GM21515 (cell line): ENCODE results near the gene PRKAR1A.
"Not testable (repeated sequence)": the region's sequence is repeated elsewhere in the genome, so short reads cannot be mapped to it uniquely, and the experiment has no call there.

Experiments used
- ATAC-seq: cut with Tn5 transposase; IDR thresholded peaks from one replicate; pipeline ENCODE4 v1.9.1; 2021; ENCODE audit not compliant: unreplicated experiment

PRKAR1A gene

DNA sequence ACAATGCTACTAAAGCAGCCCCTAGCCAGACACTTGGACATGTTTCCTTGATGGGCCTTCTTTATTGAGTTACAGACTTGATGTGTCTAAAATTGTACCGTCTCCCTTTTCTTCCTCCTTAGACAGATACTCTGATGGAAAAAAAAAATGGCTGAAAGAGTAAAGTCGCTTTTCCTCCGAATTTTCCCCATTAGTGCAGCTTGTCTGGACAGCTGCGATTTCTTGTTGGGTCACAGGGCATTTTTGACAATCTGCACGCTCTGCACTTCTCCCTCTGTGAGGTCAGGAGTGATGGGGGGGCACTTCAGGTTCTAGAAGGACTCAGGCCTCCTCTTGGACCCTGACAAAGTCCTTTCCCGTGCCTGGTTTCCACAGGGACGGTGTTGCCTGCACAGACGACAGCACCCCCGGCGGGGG lies 968 bp upstream of the PRKAR1A start:
- ATAC-seq = no peak

DNA sequence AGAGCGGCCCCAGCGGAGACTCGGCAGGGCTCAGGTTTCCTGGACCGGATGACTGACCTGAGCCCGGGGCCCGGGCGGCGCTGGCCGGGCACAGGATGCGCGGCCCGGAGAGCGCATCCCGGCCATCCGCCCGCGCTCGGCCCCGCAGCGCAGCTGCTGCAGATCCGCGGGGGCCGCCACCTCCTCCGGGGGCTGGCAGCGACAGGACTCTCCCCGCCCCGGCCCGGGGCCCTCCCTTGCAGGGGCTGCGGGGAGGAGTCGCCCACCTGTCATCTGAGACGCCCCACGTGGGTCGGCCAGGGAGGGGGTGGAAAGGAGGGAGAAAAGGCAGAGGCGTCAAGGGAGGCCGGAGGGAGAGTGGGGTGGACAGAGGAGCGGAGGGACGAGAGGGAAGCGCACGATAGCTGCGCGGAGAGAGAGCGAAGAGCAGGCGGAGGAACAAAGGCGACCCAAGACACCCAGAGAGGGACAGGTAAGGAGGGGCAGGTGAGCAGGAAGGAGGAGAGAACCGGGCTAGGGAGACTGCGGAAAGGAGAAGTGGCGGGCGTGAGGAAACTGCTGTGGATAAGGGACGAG lies 471 bp upstream of the PRKAR1A start:
- ATAC-seq = peak; percentile 40

DNA sequence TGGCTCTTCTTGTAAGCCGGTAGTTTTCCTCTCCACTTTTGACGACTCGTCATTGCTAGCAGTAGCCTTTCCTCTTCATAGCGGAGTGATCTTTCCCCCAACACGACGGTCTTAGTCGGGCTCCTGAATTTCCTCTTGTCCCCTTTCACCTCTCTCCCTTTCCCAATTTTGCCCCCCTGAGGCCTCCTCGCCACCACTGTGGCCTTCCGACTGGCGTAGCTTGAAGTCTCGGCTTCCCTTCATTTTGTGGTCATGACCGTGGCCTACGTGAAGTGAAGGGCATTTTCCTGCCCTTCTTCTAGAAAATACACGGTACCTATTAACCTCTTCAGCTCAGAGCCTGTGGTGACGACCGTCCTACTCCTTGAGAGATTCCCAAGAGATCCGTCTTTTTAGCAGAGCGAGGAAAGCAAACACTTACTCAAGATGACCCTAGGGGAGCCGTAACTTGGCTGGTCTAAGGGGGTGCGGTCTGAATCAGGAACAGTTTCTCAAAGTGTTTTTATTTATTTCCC lies 787 bp downstream of the PRKAR1A start:
- ATAC-seq = no peak

DNA sequence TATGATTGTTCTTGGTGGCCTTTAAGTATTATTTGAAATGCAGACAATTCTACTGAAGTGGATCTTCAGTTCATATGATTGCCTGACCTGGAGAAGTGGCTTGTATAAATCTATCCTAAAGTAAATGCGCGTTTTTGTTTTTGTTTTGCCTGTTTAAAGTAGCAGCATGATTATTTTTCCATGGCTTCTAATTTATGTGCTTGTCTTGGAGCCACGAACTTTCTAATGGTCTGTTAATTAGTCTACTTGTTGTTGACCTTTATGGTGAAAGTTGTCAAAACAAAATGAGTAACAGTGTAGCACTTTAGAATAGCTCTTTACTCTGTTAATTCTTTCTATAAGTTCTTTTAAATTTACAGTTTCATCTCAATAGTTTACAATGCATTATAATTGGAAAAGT lies 1.7 kb downstream of the PRKAR1A start:
- no peak for ATAC-seq

DNA sequence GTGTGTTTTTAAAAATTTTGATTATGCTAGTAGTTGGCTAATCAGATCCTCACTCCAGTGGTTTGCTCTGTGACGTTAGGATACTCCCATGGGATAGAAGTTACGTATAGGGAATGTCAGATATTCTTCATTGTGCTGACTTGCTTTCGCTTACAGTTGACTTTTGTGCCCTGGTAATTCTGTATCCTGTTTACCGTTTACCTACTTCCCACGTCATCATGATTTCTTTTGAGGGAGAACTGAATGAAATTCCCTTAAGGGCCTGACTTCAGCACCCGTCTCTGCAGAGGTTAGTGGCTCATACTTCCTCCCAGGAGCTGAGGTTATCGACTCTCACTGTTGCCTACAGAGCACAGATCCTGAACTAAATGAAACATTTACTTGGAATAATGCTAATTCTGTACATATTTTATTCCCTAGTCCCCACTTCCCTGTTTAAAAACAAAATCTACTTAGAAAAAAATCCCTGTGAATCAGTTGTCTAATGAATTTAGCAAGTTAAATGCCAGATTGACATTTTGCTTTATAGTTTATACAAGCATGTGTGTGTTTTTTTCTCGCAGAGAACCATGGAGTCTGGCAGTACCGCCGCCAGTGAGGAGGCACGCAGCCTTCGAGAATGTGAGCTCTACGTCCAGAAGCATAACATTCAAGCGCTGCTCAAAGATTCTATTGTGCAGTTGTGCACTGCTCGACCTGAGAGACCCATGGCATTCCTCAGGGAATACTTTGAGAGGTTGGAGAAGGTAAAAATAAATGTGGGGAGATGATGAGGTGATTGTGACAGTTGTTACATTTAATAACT lies 2.8 kb downstream of the PRKAR1A start:
- no peak for ATAC-seq

DNA sequence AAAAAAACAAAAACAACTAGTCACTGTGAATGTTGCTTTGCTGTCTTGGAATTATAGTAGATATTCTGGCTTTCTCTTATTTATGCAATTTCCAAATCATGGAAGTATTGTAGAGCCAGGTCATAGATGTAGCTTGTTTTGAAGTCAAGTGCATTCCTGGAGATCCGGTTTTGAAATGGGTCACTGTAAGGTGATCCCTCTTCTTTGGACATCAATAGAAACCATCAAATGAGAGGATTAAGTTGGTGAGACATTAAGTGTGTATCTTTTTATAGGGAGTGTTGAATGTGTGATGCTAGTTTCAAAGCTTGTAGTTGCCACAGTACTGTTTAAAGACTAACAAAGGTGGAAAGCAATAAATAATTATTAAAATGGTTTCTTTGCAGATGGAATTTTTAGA lies 4.5 kb downstream of the PRKAR1A start:
- no peak for ATAC-seq

DNA sequence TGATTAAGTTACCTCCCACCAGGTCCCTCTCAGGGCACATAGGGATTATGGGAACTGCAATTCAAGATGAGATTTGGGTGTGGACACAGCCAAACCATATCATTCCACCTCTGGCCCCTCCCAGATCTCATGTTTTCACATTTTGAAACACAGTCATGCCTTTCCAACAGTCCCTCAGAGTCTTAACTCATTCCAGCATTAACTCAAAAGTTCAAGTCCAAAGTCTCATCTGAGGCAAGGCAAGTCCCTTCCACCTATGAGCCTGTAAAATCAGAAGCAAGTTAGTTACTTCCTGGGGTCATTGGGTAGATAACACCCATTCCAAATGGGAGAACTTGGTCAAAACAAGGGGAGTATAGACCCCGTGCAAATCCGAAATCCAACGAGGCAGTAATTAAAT lies 5.4 kb downstream of the PRKAR1A start:
- not testable (repeated sequence) for ATAC-seq

DNA sequence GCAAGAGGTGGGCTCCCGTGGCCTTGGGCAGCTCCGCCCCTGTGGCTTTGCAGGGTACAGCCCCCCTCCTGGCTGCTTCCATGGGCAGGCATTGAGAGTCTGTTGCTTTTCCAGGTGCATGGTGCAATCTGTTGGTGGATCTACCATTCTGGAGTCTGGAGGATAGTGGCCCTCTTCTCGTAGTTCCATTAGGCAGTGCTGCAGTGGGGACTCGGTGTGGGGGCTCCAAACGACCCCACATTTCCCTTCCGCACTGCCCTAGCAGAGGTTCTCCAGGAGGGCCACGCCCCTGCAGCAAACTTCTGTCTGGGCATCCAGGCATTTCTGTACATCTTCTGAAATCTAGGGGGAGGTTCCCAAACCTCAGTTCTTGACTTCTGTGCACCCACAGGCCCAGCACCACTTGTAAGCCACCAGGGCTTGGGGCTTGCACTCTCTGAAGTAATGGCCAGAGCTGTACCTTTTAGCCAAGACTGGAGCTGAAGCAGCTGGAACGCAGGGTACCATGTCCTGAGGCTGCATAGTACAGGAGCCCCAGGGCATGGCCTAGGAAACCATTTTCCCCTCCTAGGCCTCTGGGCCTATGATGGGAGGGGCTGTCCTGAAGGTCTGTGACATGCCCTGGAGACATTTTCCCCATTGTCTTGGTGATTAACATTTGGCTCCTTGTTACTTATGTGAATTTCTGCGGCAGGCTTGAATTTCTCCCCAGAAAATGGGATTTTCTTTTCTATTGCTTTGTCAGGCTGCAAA lies 6.0 kb downstream of the PRKAR1A start:
- no peak for ATAC-seq

DNA sequence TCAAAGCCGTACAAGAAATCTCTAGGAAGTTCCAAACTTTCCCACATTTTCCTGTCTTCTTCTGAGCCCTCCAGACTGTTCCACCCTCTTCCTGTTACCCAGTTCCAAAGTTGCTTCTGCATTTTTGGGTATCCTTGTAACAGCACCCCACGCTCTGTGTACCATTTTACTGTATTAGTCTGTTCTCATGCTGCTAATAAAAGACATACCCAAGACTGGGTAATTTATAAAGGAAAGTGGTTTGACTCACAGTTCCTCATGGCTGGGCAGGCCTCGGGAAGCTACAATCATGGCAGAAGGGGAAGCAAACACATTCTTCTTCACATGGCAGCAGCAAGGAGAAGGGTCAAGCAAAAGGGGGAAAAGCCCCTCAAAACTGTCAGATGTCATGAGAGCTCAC lies 6.8 kb downstream of the PRKAR1A start:
- ATAC-seq = not testable (repeated sequence)

DNA sequence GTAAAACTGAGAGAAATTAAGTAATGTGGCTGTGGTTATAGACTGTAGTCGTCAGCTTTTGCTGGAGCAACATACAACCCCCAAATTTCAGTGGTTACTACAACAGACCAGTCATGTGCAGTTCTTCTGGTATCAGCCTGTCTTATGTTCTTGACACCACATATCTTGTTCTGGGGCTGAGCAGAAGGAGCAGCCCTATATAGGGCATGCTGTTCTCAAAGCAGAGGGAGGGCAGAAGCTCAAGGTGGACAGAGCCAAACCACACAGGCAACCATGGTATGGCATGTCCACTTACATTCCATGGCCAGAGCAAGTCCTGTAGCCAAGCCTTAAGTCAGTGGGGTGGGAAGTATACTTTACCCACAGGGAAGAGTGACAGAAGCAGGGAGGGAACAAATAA lies 7.7 kb downstream of the PRKAR1A start:
- no peak for ATAC-seq

DNA sequence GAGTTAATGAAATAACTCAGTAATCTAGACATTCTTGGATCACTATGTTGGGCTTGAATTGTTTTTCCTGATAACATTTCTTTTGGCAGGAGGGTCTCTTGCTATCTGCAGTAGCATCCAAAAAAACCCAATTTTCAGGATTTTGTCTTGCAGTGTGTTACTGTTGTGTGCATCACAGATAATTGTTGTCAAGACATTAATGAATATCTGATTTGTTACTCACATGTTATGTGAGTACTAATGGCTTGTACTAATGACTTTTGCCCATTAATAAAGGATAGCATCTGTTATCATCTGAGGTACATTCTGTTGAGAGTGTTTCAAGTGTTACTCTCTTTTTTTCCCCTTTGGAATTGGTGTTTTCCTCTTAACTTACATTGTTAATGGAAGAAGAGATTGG lies 10.0 kb downstream of the PRKAR1A start:
- ATAC-seq = no peak

DNA sequence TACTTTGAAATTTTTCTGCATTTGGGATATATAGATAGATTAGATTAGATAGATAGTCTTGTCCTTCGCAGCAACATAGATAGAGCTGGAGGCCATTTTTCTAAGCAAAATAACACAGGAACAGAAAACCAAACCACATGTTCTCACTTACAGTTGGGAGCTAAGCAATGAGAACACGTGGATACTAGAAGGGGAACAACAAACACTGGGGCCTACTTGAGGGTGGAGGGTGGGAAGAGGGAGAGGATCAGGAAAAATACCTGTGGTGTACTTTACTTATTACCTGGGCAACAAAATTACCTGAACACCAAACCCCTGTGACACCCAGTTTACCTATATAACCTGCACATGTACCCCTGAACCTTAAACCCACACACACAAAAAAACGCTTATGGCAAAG lies 14.3 kb downstream of the PRKAR1A start:
- no peak for ATAC-seq

DNA sequence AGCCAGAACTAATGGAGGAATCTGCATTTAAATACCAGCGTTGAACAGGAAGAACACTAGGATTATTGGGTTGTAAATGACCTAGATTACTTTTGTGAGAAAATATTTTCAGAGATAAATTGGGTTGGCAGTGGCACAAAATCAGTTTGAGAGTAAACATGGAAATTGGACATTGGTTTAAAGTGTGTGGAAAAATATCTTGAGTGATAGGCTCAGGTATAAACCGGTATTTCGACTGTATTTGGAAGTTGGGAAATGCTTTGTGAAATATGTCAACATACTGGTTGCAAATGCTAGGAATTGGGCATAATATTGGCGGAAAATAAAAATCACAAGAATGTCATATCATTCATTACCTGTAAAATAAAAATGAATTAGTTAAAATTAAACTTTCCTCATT lies 15.1 kb downstream of the PRKAR1A start:
- no peak for ATAC-seq

DNA sequence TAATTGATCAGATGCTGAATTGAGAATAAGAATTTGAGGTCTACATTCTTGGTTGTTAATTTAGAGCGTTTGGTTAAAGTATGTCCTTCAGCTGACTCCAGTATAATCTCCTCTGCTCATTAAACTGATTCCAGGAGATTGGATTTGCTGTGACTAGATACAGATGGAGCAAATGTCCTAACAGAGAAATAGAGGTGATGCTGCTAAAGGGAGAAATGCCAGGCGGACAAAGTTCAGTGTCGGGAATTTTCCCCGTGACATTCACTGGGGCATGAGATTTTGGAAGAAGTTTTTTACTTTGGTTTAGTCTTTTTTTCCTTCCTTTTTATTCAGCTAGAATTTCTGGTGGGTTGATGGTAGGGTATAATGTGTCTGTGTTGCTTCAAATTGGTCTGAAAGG lies 19.0 kb downstream of the PRKAR1A start:
- ATAC-seq = no peak

DNA sequence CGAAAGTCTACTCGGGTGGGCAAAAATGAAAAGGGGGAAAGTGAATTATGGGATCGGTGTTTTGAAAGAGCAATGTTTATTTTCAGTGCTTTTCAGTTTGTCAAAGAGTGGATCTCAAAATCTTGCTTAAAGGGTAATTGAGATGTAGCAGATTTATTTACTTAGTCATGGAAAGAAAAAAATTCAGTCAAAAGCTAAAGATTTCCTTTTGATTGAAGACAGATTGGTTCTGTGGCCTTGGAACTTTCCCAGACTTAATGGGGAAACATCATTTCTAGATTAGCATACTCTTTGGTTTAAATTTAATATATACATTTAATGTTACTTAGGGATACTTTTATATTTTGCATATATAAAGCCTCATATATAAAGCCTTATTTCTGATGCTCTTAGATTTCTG lies 20.6 kb downstream of the PRKAR1A start:
- ATAC-seq = no peak

DNA sequence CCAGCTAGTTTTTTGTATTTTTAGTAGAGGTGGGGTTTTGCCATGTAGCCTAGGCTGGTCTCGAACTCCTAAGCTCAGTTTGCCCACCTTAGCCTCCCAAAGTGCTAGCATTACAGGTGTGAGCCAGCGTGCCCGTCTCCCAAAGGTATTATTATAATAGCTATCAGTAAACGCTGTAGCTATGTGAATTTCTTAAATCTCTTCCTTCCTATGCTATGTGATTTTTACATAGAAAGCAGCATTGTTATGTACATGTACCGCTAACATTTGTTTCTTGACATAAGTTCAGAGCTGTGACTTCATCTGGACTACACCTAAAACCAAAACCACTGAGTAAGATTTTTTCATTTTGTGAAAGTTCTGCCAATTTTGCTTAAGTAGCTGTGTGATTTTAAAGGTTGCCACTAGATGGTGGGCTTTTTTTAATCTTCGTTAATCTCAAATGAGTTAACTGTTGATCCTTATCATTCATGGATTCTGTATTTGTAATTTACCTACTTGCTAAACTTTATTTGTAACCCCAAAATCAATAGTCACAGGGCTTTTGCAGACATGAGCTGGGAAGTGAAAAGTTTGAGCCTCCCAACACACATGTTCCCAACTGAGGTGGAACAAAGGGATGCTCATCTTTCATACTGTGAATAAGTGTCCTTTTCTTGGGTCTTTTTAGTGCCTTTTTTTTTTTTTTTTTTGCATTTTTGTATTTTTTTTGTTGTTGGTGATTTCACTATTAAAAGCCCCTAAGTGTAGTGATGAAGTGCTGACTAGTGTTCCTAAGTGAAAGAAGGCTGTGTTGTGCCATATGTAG lies 21.9 kb downstream of the PRKAR1A start:
- ATAC-seq = no peak

DNA sequence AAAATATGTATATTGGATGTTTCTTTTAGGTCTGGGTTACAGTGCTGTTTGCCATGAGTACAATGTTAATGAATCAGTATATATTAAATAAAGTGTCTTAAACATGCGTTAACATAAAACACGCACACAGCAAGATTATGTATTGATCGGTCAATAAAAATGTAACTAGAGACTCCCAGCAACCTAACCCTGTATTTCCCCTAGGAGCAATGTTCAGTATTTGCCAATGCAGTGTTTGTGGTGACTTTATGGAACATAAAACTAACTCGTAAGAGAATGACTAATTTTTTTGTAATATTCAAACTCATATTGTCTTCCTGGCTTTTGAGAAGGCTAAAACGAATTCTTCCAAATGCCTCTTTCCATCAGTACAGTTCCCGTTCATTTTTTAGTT lies 22.5 kb downstream of the PRKAR1A start:
- ATAC-seq = no peak

DNA sequence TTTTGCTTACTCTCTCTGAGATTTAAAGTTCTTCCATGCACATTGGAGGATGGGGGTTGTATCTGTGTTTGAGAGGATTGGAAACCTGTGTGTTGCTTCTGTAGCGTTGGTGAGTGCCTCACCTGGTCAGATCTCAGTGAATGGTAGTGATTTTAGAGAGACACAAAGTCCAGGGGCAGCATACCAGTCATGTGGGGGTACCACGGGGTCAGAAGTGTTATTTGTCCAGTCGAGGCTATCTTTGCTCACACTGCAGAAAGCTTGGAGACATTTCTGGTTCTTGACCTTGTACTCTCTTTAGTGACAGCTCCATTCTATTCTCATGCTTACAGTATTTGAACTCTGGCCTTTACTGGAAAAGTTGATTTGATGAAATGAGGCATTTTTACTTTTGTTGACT lies 23.7 kb downstream of the PRKAR1A start:
- no peak for ATAC-seq

DNA sequence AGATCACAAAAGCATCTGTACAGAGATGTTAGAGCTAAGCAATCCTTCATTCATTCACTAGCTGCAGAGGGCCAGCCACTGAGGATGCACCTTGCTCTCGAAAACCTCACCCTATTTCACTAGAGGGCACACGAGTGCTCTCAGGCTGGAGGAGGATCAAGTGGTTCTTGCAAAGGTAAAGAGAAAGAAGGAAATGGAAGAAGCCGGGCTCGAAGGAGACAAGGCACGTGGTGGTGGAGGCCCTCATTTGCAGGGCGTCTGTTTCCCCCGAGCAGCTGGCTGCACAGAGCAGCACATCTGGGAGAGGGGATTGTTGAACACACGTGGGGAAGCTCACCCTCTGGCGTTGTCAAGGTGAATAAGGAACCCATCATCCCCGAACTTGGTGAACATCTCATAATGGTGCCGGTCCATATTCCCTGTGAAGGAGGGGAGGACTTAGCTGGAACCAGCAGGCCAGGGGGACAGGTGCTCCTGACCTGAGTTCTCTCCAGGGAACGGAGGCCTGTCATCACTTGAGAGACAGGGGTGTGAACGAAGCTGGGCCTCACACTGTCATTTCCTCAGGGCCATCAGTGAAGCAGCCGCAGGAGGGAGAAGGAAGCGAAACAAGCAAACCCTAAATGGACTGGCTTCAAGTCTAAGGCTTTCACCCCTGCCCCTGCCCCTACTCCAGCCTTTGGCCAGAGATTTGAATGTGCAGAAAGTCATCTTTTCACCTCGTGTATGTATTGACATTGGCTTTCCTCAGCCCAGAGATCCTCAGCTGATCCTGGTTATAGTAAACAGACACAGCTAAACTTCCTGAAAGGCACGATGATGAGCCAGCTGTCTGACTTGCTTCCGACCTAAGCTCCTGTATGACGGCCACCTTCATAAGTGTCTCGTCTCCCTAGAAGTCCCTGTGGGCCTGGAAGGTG lies 27.6 kb downstream of the PRKAR1A start:
- ATAC-seq = no peak

DNA sequence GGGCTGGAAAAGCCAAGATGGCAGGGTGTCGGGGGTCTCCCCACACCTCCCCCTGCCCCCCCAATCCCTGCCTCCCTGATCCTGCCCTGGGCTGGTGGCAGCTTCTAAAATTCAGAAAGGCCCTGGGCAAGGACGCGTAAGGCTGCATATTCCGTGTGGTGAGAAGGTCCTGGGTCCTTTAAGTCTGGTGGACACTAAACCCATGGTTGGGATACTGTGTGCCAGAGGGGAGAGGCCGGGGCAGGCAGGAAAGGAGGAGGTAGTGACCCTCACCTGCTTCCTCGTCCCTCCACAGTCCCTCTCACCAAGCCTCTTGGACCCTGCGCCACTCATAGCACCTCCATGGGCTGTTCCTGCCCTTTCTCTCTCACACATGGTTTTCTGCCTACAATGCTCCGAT lies 28.8 kb downstream of the PRKAR1A start:
- ATAC-seq = no peak
